Endothelial cell of hepatic sinusoid (primary cell): ENCODE data around the gene SLC6A2.

Source experiments
- in situ Hi-C: cut with HindIII; loops from 2 replicates; pipeline ENCODE4 v1.10.0; 2017; ENCODE audit warnings: low sequenced_read_pairs

Gene SLC6A2

DNA sequence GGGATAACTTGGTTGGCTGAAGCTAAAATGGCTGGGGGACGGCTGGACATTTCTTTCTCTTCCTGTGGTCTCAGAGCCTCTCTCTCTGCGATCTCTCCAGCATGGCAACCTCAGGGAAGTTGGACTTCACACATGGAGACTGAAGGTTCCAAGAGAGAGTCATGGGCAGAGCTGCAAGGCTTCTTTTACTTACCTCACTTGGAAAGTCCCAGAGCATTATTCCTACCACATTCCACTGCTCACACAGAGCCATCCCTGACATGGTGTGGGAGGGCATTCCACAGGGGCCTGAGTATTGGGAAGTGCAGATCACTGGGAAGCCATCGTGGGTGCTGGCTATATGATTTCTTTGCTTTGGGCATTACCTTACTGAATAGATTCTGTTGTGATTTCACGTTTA, 9.8 kb upstream of the SLC6A2 start:
- in situ Hi-C loops, result no loop called here

DNA sequence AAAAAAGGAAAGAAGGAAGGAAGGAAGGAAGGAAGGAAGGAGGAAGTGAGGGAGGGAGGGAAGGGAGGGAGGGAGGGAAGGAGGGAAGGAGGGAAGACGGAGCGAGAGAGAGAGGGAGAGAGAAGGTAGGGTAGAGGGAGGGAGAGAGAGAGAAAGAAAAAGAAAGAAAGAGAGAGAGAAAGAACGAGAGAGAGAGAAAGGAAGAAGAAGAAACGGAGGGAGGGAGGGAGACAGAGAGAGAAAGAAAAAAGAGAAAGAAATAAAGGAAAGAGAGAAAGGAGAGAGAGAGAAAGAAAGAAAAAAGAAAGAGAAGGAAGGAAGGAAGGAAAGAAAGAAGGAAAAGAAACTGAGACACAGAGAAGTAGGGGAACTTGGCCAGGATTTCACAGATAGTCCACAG, 8.4 kb upstream of the SLC6A2 start:
- in situ Hi-C loops, result no loop called here

DNA sequence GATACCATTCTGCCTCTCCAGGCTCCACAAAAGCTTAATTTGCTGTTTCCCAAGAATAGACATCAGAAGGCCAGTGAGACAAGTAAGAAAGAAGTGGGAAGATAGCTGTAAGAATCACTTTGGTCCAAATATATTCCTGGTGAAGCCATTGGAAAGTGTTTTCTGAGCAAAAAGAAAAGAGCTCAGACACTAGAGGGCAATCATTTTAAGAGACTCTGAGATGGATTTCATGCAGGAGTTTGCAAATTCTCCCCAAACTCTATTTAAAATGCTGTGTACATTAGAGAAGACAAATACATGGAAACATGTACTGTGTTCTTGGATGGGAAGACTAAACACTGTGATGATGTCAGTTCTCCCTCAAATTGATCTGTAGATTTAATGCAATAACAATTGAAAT, 8.0 kb upstream of the SLC6A2 start:
- in situ Hi-C loops, result no loop called here

DNA sequence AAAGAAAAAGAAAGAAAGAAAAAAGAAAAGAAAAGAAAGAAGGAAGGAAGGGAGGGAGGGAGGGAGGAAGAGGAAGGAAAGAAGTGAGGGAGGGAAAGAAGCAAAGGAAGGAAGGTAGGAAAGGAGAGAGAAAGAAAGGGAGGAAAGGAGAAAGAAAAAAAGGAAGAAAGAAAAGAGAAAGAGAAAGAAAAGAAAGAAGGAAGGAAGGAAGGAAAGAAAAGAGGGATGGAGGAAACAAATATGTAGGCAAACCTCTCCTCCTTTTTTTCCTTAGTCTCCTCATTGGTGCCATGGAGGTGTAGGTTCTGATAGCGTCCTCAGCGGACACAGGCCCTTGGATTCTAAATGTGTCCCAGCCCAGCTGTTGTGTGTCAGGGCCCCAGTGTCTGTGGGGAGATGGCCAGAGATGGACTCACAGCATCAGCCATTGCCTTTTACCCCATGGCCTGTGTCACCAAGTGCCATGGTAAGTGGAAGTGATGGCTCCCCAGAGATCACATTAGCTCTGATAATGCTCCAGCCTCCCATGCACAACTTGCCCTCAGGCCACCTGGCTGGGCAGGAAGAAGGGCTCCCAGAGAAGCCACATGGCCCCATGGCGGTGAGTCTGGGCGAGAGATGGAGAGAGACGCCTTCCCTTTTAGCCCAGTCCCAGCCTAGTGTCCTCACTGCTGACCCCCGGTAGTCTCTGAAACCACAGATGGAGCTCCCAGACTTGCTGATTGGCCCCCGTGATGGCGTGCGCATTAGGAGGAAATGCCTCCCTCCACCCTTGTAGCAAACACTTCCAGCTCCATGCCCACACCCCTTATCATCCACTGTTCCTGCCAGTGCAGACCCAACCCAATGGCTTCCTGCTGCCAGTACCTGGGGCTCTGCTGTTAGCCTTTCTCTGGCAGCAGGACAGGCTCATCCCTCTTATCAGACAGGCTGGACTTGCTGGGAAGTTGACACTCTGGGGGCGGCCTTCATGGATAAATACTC, 3.7 kb upstream of the SLC6A2 start:
- in situ Hi-C loops, result loop anchor here (25.0 kb wide), 2 partner anchors 185 to 190 kb away; partner anchors contain the start of gene CES1

DNA sequence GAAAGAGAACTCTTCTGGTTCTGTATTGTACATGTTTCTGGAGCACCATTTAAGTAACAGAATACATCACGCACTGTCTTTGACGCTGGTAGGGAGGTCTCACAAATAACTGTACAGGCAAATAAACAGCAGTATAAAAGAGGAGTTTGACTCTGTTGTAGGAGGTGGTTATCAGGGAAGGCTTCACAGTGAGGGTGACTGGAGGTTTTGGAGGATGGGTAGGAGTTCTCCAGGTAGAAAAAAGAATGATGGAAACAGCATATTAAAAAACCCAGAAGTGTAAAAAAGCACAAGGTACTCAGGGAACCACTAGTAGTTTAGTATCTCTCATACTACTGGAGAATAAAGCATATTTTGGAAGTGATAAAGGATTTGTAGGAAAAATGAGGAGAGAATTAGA, 2.7 kb upstream of the SLC6A2 start:
- in situ Hi-C loops, result loop anchor here (25.0 kb wide), 2 partner anchors 184 to 191 kb away; partner anchors contain the start of gene CES1

DNA sequence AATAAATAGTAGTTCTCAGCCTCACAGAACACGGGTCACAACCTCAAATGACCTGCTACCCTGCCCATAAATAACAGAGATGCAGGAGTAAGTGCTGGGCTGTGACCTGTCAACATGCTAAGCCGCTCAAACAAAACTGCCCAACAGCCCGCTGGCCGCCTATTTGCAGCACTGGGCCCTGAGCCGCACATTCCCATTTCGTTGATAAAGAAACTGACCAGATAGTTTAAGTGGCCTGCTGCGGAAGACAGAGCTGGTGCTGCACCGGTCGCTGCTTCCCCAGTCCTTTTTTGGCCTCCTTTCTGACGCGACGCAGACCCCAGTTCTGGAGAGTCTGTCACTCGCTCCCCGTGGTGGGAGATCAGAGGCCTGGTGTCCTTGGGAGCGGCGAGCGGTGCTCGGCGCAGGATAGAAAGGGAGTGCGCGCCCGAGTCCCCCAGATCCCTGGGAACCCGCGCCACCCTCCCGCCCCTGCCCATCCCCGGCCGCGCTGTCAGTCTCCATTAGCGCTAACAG, 349 bp upstream of the SLC6A2 start:
- in situ Hi-C loops, result loop anchor here (25.0 kb wide), 2 partner anchors 182 to 193 kb away; partner anchors contain the start of gene CES1

DNA sequence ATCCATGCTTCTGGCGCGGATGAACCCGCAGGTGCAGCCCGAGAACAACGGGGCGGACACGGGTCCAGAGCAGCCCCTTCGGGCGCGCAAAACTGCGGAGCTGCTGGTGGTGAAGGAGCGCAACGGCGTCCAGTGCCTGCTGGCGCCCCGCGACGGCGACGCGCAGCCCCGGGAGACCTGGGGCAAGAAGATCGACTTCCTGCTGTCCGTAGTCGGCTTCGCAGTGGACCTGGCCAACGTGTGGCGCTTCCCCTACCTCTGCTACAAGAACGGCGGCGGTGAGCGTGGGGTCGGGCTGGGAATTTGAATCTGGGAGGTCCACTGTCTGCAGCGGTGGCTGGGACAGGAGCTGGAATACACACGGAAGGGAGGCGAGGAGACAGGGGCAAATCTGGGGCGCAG, 904 bp downstream of the SLC6A2 start:
- in situ Hi-C loops, result loop anchor here (25.0 kb wide), 2 partner anchors 181 to 194 kb away; partner anchors contain the start of gene CES1

DNA sequence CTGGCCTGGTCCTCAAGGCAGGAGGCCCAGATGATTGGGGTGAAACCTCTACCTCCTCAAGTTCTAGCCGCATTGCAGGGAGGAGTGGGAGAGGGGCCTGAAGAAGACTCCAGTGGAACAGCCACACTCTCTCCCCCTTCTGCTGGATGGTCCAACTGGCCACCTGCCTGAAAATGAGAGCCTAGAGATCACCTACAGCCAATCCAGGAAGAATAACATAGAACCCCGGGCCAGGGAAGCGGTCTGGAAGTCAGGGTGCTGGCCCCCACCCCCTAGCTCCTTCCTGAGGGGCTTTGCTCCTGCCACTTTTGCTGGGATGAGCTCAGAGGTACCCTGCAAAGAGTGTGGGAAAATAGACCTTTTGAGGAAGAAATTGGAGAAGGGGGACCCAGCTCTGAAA, 1.8 kb downstream of the SLC6A2 start:
- in situ Hi-C loops, result loop anchor here (25.0 kb wide), 2 partner anchors 180 to 195 kb away; partner anchors contain the start of gene CES1

DNA sequence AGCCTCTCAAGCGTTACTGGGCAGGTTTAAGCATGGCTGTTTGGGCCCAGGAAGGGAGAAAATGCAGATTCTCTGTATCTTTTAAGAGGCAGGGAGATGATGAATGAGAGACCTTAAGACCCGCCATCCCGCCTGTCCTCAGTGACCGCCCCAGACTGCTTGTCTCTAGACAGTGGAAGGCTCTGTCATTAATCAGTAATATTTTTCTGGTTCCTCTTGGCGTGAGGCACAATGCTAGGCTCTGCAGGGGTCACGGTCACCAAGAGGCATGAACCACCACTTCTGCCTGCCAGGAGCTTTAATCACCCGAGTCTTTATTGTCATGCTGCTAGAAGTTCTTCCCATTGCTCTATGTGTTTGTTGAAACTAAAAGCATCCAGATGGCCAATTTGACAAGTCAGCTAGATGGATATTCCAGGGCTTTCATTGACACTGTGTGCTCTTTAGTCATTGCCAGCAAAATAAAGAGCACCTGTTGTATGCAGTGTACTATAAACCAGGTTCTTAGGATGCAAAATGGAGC, 3.2 kb downstream of the SLC6A2 start:
- in situ Hi-C loops, result loop anchor here (25.0 kb wide), 2 partner anchors 178 to 197 kb away; partner anchors contain the start of gene CES1

DNA sequence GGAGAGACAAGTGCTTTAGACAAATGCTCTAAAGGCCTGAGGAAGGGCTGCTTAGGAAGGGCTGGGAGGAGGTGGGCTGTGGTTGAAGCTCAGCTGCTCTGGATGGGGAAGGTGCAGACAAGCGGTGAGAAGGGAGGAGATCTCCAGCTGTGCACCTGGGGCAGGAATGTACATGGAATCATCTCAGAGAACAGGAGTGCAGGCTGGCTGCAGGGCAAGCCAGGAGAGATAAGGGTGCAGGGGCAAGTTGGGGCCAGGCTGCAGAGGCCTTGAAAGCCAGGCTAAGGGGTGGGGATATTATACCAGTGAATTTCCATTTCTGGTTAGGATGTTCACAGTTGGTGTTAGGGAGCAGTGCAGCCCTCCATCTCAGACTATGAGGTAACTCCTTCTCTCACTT, 4.2 kb downstream of the SLC6A2 start:
- in situ Hi-C loops, result loop anchor here (25.0 kb wide), 2 partner anchors 177 to 198 kb away; partner anchors contain the start of gene CES1

DNA sequence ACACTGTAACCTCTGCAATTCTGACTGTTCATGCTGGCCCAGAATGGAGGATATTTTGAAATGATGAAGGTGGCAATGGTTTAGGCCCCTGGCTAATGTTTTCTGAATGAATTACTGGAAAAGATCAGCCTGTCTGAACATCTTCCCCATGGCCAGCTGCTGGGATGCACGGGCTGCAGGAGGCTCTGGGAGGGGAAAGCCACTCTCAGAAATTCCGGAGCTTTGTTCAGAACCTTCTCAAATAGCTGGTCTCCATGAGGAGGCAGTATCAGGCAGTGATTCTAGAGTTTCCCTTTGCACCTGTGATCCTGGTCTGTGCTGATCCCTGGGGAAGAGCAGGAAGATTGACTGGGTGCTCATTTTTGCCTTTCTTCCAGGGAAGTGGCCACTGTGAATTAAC, 5.0 kb downstream of the SLC6A2 start:
- in situ Hi-C loops, result loop anchor here (25.0 kb wide), 2 partner anchors 176 to 199 kb away; partner anchors contain the start of gene CES1

DNA sequence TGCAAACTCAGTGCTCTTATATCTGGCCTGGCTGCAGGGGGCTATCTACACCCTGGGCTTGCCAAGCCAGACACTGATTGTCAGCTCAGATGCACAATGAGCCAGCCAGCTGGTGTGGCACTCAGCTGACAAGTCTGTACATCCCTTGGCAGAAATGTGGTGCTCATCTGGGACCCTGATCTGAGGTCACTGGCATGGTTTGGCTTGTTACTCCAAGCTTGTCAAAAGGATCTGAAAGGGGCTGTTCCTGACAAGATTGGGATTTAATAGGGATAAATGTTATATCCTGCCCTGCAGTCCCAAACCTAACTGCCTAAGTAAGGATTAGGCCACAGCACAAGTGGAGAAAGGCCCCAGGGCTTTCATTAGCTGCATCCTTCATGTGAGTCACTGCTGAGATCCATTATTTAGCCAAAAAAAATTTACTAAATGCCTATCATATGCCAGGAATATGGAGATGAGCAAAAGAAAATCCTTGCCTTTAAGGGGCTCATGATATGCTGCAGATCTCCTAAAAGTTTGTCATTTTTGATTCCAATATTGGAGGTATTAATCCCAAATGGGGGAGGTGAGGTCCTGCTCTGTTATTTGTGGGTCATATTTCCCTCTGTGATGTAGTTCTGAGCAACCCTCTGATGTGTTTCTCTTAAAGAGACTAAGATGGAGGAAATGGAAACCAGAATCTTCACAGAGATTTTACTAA, 6.3 kb downstream of the SLC6A2 start:
- in situ Hi-C loops, result loop anchor here (25.0 kb wide), 2 partner anchors 175 to 200 kb away; partner anchors contain the start of gene CES1

DNA sequence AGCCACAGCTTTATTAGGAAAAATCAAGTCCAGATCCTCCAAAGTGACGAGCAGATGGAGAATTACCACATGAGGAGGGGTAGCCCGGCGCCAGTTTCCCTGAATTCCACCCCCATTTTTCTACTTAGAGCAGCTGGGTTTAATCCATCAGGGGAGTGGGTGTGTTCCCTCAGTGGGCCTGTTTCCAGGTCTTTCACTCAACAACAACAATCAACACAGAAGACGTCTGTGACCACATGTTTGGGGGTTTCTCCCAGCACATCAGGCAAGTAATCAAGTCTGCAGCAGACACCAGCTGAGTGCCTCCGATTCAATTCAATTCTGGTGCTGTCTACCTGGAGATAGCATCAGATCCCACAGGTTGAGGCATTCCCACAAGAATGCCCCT, 6.8 kb downstream of the SLC6A2 start:
- in situ Hi-C loops, result loop anchor here (25.0 kb wide), 2 partner anchors 175 to 200 kb away; partner anchors contain the start of gene CES1

DNA sequence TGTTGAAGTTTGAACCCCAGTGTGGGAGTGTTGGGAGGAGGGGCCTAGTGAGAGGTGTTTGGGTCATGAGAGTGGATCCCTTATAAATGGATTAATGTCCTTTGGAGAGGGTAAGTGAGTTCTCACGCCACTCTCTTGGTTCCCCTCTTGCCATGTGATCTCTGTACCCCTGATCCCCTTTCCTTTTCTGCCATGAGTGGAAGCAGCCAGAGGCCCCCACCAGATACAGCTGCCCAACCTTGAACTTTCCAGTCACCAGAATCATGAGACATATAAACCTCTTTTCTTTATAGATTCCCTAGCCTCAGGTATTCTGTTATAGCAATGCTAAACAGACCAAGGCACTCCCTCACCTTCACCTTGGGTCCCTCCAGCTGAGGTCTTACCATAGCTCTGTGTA, 7.4 kb downstream of the SLC6A2 start:
- in situ Hi-C loops, result loop anchor here (25.0 kb wide), 2 partner anchors 174 to 201 kb away; partner anchors contain the start of gene CES1

DNA sequence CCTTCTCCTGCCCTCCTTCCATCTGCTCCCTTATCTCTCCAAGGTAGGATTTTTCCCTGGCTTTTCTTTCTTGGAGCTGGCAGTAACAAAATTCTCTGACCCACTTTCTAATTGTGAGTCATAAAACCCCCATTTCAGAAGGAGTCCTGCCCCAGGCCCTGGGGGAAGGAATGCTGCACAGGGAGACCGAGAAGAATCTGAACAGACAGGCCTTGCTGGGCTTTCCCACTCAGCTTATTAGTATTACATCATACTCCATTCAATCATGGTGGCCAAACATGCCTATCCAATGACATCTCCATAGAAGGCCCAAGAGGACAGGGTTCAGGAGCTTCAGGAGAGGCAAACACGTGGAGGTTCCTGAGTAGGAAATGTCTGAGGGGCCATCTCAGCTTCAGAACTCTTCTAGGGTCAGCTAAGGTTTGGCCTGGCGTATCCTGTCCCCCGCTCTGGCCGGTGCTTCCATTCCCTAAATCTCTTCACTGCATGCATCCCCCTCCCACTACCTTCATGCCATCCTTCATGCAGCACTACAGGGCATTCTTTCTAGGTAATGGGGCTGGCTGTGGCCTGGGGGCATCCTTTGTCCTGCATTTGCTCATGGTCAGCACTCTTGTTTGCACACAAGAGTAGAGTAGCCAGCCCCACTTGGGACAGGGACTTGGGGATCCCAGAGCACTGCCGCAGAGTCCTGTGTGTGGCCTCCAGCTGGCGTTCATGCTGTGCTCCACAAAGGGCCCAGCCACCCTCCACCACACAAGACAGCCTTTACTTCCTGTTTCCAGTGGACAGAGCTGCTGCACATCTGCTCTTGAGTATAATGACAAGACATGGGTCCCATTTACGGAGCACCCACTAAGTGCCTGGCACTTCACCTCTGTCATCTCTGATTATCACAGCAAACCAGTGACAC, 8.2 kb downstream of the SLC6A2 start:
- in situ Hi-C loops, result loop anchor here (25.0 kb wide), 2 partner anchors 173 to 202 kb away; partner anchors contain the start of gene CES1

DNA sequence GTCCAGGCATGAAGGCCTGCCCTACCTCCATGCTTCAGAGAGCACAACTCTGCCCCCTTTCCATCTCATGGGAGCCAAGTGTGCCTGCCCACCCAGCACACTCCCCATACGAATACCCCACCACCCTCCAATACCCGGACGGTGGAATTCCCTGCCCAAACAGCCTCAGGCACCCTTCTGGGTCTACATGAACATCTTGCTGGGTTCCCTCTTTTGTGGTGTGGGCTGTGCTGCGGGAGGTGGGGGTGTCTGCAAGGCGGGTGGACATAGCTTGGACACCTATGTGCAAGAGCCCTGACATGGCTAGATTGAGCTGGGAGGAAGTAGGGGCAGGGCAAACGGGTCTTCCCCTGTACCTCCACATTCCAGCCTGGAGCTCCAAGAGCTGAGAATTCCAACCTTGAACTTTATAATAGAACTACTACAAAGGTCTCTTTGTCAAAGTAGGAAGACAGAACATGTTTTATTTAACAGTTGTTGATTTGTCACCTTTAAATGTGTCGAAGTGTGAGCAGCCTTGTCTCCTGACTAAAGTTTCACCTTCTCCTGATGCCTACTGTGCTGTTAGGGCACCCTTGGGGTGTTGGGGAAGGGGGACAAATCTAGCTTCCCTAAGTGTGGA, 9.1 kb downstream of the SLC6A2 start:
- in situ Hi-C loops, result loop anchor here (25.0 kb wide), 2 partner anchors 172 to 203 kb away; partner anchors contain the start of gene CES1

DNA sequence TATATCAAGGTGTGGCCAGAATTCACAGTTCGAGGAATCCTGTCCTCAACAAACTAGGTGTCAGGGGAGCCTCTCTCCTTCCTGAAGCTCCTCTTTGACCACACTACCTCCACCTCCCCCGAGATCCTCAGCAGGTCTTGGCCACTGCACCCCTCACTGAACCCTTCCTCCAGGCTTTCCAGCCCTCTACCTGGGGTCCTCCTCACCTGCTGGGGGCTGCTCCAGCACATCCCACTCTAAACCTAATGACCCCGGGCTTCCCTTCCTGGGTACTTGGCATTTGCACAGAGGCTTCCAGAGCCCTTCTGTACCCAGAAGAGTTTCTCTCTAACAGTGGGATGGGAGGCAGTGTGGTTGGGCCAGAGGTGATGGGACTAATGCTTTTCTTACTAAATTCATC, 9.7 kb downstream of the SLC6A2 start:
- in situ Hi-C loops, result loop anchor here (25.0 kb wide), 2 partner anchors 172 to 203 kb away; partner anchors contain the start of gene CES1

DNA sequence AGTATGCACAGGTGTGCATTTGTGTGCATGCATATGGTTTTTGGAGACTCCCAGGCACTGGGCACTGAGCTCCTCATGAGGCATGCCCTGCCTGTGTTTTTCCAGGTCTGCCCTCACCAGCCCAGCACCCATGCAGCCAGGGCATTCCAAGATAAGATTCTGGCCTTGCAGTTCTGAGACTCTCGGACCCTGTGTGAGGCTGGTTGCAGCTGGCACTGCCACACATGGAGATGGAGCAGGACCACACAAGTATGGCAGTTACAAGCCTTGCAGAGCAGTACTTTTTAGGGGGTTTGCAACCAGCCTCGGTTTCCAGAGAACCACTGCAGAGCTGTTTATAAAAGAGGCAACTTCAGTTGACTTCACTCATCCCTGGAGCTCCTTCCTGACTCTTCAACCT, 10.2 kb downstream of the SLC6A2 start:
- in situ Hi-C loops, result loop anchor here (25.0 kb wide), 2 partner anchors 171 to 204 kb away; partner anchors contain the start of gene CES1

DNA sequence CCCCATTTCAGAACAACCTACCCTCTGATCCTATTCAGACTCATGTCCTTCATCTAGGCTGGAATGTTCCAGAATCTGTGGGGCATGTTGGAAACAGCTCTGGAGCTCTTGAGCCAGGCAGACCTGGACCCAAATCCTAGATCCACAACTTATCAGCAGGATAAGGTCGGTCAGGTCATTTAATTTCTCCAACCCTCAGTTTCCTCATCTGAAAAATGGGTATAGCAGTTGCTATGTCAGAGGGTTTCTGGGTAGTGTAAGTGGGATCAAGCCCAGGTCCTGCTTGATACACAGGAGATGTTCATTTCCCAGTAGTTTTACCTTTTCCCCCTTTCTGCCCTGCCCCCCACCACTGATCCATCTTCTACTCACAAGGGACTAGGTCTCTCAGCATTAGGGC, 12.0 kb downstream of the SLC6A2 start:
- in situ Hi-C loops, result loop anchor here (25.0 kb wide), 2 partner anchors 170 to 205 kb away; partner anchors contain the start of gene CES1
